GM23338 (cell line): ENCODE data around the gene APOL5. TPM values are rescaled to one million over a fixed set of nuclear protein-coding genes. Genes with fewer than 3 reads are reported as not detected.

Experiments used
- ATAC-seq: fragments of 200-7000 bp; cut with Tn5 transposase; 3 replicates; pipeline ENCODE4 v1.9.1; 2020
- DNase-seq: peaks from one replicate; pipeline ENCODE4 v3.0.0-alpha.2; 2015; ENCODE audit warnings: low spot score
- H2AFZ ChIP-seq: fragments of 200-600 bp; sonication (generic); 2 replicates; pipeline ENCODE4 v1.8.0; 2016; ENCODE audit warnings: antibody characterized with exemption, mild to moderate bottlenecking, moderate library complexity
- H3F3A ChIP-seq: fragments of 200-600 bp; sonication (generic); replicated peaks from 2 replicates; pipeline ENCODE4 v1.8.0; 2017; ENCODE audit warnings: antibody characterized with exemption, mixed run types, low read depth
- H3K27ac ChIP-seq: fragments of 200-600 bp; sonication (generic); 2 replicates; pipeline ENCODE4 v1.6.1; 2016; ENCODE audit warnings: low read depth
- H3K27me3 ChIP-seq: fragments of 200-600 bp; sonication (generic); 2 replicates; pipeline ENCODE4 v1.8.0; 2016; ENCODE audit warnings: mild to moderate bottlenecking, mixed run types, moderate library complexity; ENCODE audit not compliant: insufficient read depth
- H3K36me3 ChIP-seq: fragments of 200-600 bp; sonication (generic); 2 replicates; pipeline ENCODE4 v1.8.0; 2016; ENCODE audit warnings: mild to moderate bottlenecking; ENCODE audit not compliant: insufficient read depth
- H3K4me1 ChIP-seq: fragments of 200-600 bp; sonication (generic); 2 replicates; pipeline ENCODE4 v1.8.0; 2016; ENCODE audit warnings: mild to moderate bottlenecking, moderate library complexity; ENCODE audit not compliant: insufficient read depth
- H3K4me2 ChIP-seq: fragments of 200-600 bp; sonication (generic); 2 replicates; pipeline ENCODE4 v1.7.1; 2017; ENCODE audit warnings: mixed run types
- H3K4me3 ChIP-seq: fragments of 200-600 bp; sonication (generic); 2 replicates; pipeline ENCODE4 v1.6.1; 2016; ENCODE audit warnings: mixed run types
- H3K79me2 ChIP-seq: fragments of 200-600 bp; sonication (generic); replicated peaks from 2 replicates; pipeline ENCODE4 v1.8.0; 2017; ENCODE audit warnings: mild to moderate bottlenecking; ENCODE audit not compliant: insufficient read depth
- H3K9me2 ChIP-seq: fragments of 200-600 bp; sonication (generic); 2 replicates; pipeline ENCODE4 v1.8.0; 2017; ENCODE audit not compliant: insufficient read depth
- H4K20me1 ChIP-seq: fragments of 200-600 bp; sonication (generic); replicated peaks from 2 replicates; pipeline ENCODE4 v1.8.0; 2017; ENCODE audit warnings: mild to moderate bottlenecking; ENCODE audit not compliant: insufficient read depth
- H3K27ac Mint-ChIP-seq: 2 replicates; pipeline ENCODE4 v1.8.0; 2020; ENCODE audit warnings: inconsistent platforms, mild to moderate bottlenecking, moderate library complexity, mixed read lengths
- H3K27me3 Mint-ChIP-seq: 3 replicates; pipeline ENCODE4 v1.8.0; 2022; ENCODE audit warnings: low read depth, mild to moderate bottlenecking, moderate library complexity, mixed read lengths, inconsistent platforms; ENCODE audit not compliant: insufficient read depth, poor library complexity
- H3K36me3 Mint-ChIP-seq: 3 replicates; pipeline ENCODE4 v1.8.0; 2021; ENCODE audit warnings: low read depth, mild to moderate bottlenecking, inconsistent platforms, moderate library complexity, mixed read lengths
- H3K4me1 Mint-ChIP-seq: 3 replicates; pipeline ENCODE4 v1.8.0; 2020; ENCODE audit warnings: mild to moderate bottlenecking, inconsistent platforms, mixed read lengths
- H3K4me3 Mint-ChIP-seq: 3 replicates; pipeline ENCODE4 v1.8.0; 2021; ENCODE audit warnings: moderate library complexity, mild to moderate bottlenecking, inconsistent platforms, mixed read lengths
- H3K9me3 Mint-ChIP-seq: 3 replicates; pipeline ENCODE4 v1.8.0; 2020; ENCODE audit warnings: moderate library complexity, mild to moderate bottlenecking, inconsistent platforms, mixed read lengths
- CREB1 ChIP-seq: fragments of 250-450 bp; sonication (Bioruptor Pico); IDR thresholded peaks from 2 replicates; pipeline ENCODE4 v1.5.0; 2020; ENCODE audit warnings: low read depth, mild to moderate bottlenecking, moderate library complexity
- EZH2phosphoT487 ChIP-seq: fragments of 200-600 bp; sonication (generic); IDR thresholded peaks from one replicate; pipeline ENCODE4 v1.8.1; 2018; ENCODE audit warnings: antibody characterized with exemption; ENCODE audit not compliant: unreplicated experiment
- polyA plus RNA-seq: library from polyadenylated mRNA; unstranded; fragments of >200 nt; fragmentation: Nextera tagmentation; extraction: Ambion mirVana; gene quantifications from 2 replicates; pipeline ENCODE4 v1.2.1, GENCODE V29; 2016
- total RNA-seq: library from RNA; depleted of rRNA; stranded (reverse); fragments of >200 nt; shearing (Covaris generic); gene quantifications from 2 replicates; pipeline ENCODE4 v1.2.3, GENCODE V29; 2014
- TF ChIP-seq, protein P1 (sequence below), 2 experiments: fragments of 200-600 bp in 1 of 2; sonication (generic) in 1 of 2; conservative IDR thresholded peaks; 2 replicates each; pipeline versions ENCODE4 v1.5.1 to v1.6.1; 2016 to 2017; ENCODE audit warnings: antibody characterized with exemption in 2 of 2, low read depth in 2 of 2, mild to moderate bottlenecking in 2 of 2, moderate library complexity in 1 of 2
- TF ChIP-seq, protein P2 (sequence below): IDR thresholded peaks from one replicate; pipeline ENCODE4 v1.6.1; 2018; ENCODE audit warnings: antibody characterized with exemption; ENCODE audit not compliant: unreplicated experiment

APOL5 gene
- total and polyA plus RNA-seq, 2 experiments from 2014 or later = not detected

DNA sequence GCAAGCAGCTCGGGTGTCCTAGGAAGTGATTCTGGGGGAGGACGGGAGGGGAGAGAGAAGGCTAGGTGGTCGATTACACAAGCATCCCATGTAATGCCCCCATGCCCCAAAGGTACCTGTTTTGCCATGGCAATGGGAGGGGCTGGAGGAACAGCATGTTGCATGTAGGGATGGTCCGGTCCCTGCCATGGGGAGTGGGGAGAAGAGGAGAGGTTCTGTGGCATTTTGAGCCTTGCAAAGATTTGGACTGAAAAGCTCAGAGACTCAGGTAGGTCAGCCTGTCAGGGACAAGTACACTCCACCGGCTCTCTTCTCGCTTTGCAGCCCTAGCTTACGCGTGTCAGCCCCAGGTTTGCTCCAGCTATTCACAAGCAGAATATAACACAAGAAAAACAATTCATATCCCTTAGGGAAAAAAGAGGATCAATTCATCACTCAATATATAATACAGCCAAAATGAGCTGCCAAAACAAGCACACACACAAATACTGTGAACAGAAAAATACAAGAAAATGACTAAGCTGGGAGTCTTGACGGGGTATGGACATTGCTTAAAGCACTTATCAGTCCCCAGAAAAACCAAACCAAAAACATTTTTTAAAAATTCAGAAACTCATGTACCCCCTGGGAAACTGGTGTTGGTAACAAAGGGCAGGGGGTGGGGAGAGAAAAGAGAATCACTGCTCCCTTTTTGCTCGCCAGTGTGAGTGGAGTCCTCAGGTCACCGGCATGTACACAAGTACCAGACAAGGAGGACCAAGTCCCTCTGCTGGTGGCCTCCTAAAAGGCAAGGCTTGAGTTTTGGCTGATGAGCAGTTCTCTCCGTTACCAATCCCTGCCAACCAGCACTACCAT is 21.6 kb downstream of the APOL5 start:
- peaks cover 36% of the 10 kb centered on the region for H3K4me1 Mint-ChIP-seq
- DNase-seq (peak; percentile 50), ATAC-seq (peak; percentile 64)
- H3K27ac ChIP-seq = no peak overlapping the region
- H3K36me3 ChIP-seq = no peaks in the 10 kb centered on the region
- no peaks in the 10 kb centered on the region for H3F3A ChIP-seq
- no peak overlapping the region for H2AFZ ChIP-seq
- no peak overlapping the region for H3K4me3 ChIP-seq
- no peak overlapping the region for H3K4me2 ChIP-seq
- H3K4me1 ChIP-seq = peaks cover 10% of the 10 kb centered on the region; the same call in 1 of the 2 replicates
- no peak for TF ChIP-seq CREB1
- TF ChIP-seq, protein P1, sequence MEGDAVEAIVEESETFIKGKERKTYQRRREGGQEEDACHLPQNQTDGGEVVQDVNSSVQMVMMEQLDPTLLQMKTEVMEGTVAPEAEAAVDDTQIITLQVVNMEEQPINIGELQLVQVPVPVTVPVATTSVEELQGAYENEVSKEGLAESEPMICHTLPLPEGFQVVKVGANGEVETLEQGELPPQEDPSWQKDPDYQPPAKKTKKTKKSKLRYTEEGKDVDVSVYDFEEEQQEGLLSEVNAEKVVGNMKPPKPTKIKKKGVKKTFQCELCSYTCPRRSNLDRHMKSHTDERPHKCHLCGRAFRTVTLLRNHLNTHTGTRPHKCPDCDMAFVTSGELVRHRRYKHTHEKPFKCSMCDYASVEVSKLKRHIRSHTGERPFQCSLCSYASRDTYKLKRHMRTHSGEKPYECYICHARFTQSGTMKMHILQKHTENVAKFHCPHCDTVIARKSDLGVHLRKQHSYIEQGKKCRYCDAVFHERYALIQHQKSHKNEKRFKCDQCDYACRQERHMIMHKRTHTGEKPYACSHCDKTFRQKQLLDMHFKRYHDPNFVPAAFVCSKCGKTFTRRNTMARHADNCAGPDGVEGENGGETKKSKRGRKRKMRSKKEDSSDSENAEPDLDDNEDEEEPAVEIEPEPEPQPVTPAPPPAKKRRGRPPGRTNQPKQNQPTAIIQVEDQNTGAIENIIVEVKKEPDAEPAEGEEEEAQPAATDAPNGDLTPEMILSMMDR (conservative IDR thresholded peaks at IDR 0.05; ENCODE audit: low read depth in 2 of 2) = peak; percentile 35 to 37; a peak in 3 of 4 replicates
- no peaks in the 10 kb centered on the region for H3K27me3 ChIP-seq
- H3K9me3 Mint-ChIP-seq = peaks cover 7% of the 10 kb centered on the region; the same call in 1 of the 3 replicates
- no peaks in the 10 kb centered on the region for H3K9me2 ChIP-seq
- H3K79me2 ChIP-seq = no peaks in the 10 kb centered on the region
- 0 out of 2 replicates have a peak, but pooled peaks cover 4% of the 10 kb centered on the region for H4K20me1 ChIP-seq
- H3K4me3 Mint-ChIP-seq = no peak overlapping the region
- peaks cover 6% of the 10 kb centered on the region for H3K27me3 Mint-ChIP-seq
- no peak overlapping the region for H3K27ac Mint-ChIP-seq
- peaks cover 48% of the 10 kb centered on the region for H3K36me3 Mint-ChIP-seq

DNA sequence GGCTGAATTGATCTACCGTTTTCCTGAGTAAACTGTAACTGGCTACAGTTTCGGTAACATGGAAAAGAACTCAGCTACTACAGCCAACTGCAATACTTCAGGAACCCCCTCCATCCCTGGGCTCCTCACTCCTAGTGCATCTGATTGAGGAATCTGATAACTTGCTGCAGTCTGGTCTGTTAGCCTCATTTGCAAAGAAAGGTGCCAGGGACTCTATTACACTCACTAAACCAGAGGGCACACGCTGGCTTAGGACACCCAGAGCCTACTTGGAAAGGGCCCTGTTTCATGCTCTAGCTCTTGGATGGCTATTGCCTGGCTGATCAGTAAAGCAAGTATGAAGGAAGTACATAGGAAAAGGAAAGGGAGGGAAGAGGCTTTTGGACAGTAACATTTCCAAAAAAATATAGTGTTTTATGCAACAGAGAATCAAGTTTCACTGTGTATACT is 22.3 kb downstream of the APOL5 start:
- Histone ChIP-seq H3K36me3 (no peaks in the 10 kb centered on the region), H3K4me2 (no peak overlapping the region)
- TF ChIP-seq, protein P1 (conservative IDR thresholded peaks at IDR 0.05; ENCODE audit: low read depth in 2 of 2) = no peak; a peak in 1 of 4 replicates
- TF ChIP-seq, protein P2, sequence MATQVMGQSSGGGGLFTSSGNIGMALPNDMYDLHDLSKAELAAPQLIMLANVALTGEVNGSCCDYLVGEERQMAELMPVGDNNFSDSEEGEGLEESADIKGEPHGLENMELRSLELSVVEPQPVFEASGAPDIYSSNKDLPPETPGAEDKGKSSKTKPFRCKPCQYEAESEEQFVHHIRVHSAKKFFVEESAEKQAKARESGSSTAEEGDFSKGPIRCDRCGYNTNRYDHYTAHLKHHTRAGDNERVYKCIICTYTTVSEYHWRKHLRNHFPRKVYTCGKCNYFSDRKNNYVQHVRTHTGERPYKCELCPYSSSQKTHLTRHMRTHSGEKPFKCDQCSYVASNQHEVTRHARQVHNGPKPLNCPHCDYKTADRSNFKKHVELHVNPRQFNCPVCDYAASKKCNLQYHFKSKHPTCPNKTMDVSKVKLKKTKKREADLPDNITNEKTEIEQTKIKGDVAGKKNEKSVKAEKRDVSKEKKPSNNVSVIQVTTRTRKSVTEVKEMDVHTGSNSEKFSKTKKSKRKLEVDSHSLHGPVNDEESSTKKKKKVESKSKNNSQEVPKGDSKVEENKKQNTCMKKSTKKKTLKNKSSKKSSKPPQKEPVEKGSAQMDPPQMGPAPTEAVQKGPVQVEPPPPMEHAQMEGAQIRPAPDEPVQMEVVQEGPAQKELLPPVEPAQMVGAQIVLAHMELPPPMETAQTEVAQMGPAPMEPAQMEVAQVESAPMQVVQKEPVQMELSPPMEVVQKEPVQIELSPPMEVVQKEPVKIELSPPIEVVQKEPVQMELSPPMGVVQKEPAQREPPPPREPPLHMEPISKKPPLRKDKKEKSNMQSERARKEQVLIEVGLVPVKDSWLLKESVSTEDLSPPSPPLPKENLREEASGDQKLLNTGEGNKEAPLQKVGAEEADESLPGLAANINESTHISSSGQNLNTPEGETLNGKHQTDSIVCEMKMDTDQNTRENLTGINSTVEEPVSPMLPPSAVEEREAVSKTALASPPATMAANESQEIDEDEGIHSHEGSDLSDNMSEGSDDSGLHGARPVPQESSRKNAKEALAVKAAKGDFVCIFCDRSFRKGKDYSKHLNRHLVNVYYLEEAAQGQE = no peak
- no peak for TF ChIP-seq EZH2phosphoT487

More for the DNA sequence above, 22.3 kb downstream of the APOL5 start:
- no peak overlapping the region for H3K4me3 ChIP-seq
- Mint-ChIP-seq H3K9me3 (peaks cover 7% of the 10 kb centered on the region; the same call in 1 of the 3 replicates), H3K36me3 (peaks cover 48% of the 10 kb centered on the region), H3K4me3 (no peak overlapping the region), H3K27ac (peak overlapping the region; percentile 83), H3K27me3 (peaks cover 6% of the 10 kb centered on the region), H3K4me1 (peaks cover 36% of the 10 kb centered on the region)
- H3K27ac ChIP-seq = peak overlapping the region; percentile 30; the same call in 1 of the 2 replicates
- H3K79me2 ChIP-seq = no peaks in the 10 kb centered on the region
- H2AFZ ChIP-seq = no peak overlapping the region
- peaks cover 13% of the 10 kb centered on the region; the same call in 1 of the 2 replicates for H3K4me1 ChIP-seq
- ATAC-seq = no peak
- H3K9me2 ChIP-seq = no peaks in the 10 kb centered on the region
- H3K27me3 ChIP-seq = no peaks in the 10 kb centered on the region
- DNase-seq = no peak
- 0 out of 2 replicates have a peak, but pooled peaks cover 4% of the 10 kb centered on the region for H4K20me1 ChIP-seq
- no peaks in the 10 kb centered on the region for H3F3A ChIP-seq
